Embryonic facial prominence (tissue), 1 donor: Measurements from ENCODE around the gene PHF14.

Experiments
- DNase-seq: peaks from one replicate; pipeline ENCODE4 v3.0.0-alpha.2; 2016; ENCODE audit errors: extremely low spot score

The PHF14 gene

GRCh38 chr7:11206177-11206899 lies 232.7 kb downstream of the PHF14 start:
- DNase-seq = no peak

GRCh38 chr7:11207565-11207964 lies 233.9 kb downstream of the PHF14 start:
- no peak for DNase-seq

GRCh38 chr7:11208883-11209465 lies 235.3 kb downstream of the PHF14 start:
- DNase-seq = no peak

- no peak for DNase-seq
Observed at GRCh38 chr7:11210374-11210773, 236.7 kb downstream of the PHF14 start.

GRCh38 chr7:11212080-11212711 lies 238.5 kb downstream of the PHF14 start:
- DNase-seq = peak; percentile 29

- DNase-seq = no peak
Observed at GRCh38 chr7:11212816-11213215, 239.1 kb downstream of the PHF14 start.

GRCh38 chr7:11213266-11213665 lies 239.6 kb downstream of the PHF14 start:
- DNase-seq = no peak

GRCh38 chr7:11216276-11216675 lies 242.6 kb downstream of the PHF14 start:
- no peak for DNase-seq

- no peak for DNase-seq
Observed at GRCh38 chr7:11217848-11218565, 244.3 kb downstream of the PHF14 start.
